ENCODE measurements around the gene MEGF6. TPM values are rescaled to one million over a fixed set of nuclear protein-coding genes. Genes with fewer than 3 reads are reported as not detected.

The MEGF6 gene
- total RNA-seq, 1 experiment from 2014 or later: 4.7 TPM

DNA sequence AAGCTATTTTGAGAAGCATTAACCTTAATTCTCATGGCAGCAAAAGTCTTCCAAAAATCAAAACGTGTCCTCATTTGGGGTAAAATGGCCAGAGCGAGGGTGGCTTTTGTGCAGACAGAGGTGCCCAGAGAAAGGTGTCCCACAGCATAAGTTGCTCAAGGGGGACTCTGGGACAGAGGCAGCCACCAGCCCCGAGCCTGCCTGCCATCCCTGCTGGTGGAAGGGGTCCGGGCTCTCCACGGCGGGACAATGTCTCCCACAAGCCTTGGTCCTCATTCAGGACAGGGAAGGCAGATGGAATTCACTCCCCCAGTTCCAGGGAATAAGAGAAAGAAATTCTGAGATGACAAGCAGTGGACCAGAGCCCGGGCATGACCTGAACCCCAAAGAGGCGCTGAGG is 169.4 kb downstream of the MEGF6 start:
- no peak for DNase-seq (ENCODE audit: low read depth)

- DNase-seq (ENCODE audit: low read depth): peak; percentile 45
These were observed 169.9 kb downstream of the MEGF6 start for GRCh38 chr1:3441410-3441847.

GRCh38 chr1:3440711-3441409 is 170.4 kb downstream of the MEGF6 start:
- no peak for DNase-seq (ENCODE audit: low read depth)

- DNase-seq (ENCODE audit: low read depth): no peak
These were observed 171.0 kb downstream of the MEGF6 start for GRCh38 chr1:3440300-3440681.

Other genes starting within 250 kb of the MEGF6 start
- not detected in 2 replicates for gene ARHGEF16, start 156.8 kb downstream of the MEGF6 start, total RNA-seq (2014; rRNA removed; shearing (Covaris generic))
- gene TPRG1L, start 13.5 kb upstream of the MEGF6 start, total RNA-seq (2014; rRNA removed; shearing (Covaris generic)): 9.6 and 10.7 TPM in 2 replicates
- gene WRAP73, start 38.6 kb upstream of the MEGF6 start, total RNA-seq (2014; rRNA removed; shearing (Covaris generic)): 17.6 and 21.1 TPM in 2 replicates
- gene TP73, start 41.0 kb upstream of the MEGF6 start, total RNA-seq (2014; rRNA removed; shearing (Covaris generic)): not detected in 2 replicates
- gene CCDC27, start 140.9 kb upstream of the MEGF6 start, total RNA-seq (2014; rRNA removed; shearing (Covaris generic)): not detected in 2 replicates
- 3.4 TPM in 1 of 2 replicates, not detected in the other for gene SMIM1, start 161.2 kb upstream of the MEGF6 start, total RNA-seq (2014; rRNA removed; shearing (Covaris generic))
- 19.2 and 25.3 TPM in 2 replicates for gene LRRC47, start 185.0 kb upstream of the MEGF6 start, total RNA-seq (2014; rRNA removed; shearing (Covaris generic))
- gene CEP104, start 245.7 kb upstream of the MEGF6 start, total RNA-seq (2014; rRNA removed; shearing (Covaris generic)): 11.5 and 32.6 TPM in 2 replicates
- 4.4 and 9.4 TPM in 2 replicates for gene DFFB, start 246.0 kb upstream of the MEGF6 start, total RNA-seq (2014; rRNA removed; shearing (Covaris generic))